Amygdala (tissue), 56 donors: ENCODE results near the gene NCOA6.
A peak's percentile ranks its signal among the peaks of the same experiment; 100 is the strongest.
"Not testable (repeated sequence)": the region's sequence is repeated elsewhere in the genome, so short reads cannot be mapped to it uniquely, and the experiment has no call there.

ENCODE experiments used
- DNase-seq, 56 donors: peaks; one replicate each; lab custom pipeline; 2025; lab: John Stamatoyannopoulos, UW

The NCOA6 gene

GRCh38 chr20:34729416-34729815 is 96.0 kb downstream of the NCOA6 start:
- DNase-seq = no peak

GRCh38 chr20:34724172-34724571 is 101.3 kb downstream of the NCOA6 start:
- DNase-seq = no peak

GRCh38 chr20:34722560-34722959 is 102.9 kb downstream of the NCOA6 start:
- not testable (repeated sequence) for DNase-seq

GRCh38 chr20:34720266-34720665 is 105.2 kb downstream of the NCOA6 start:
- DNase-seq = peak in 5 of 56 donors; percentile 5 to 12 (median 7)

GRCh38 chr20:34719242-34720017 is 106.0 kb downstream of the NCOA6 start:
- DNase-seq = not testable (repeated sequence)

GRCh38 chr20:34717230-34718095 is 108.0 kb downstream of the NCOA6 start:
- no peak for DNase-seq

GRCh38 chr20:34716921-34717229 is 108.6 kb downstream of the NCOA6 start:
- DNase-seq = no peak

- DNase-seq = no peak
Measured at GRCh38 chr20:34715384-34715783, 110.1 kb downstream of the NCOA6 start.

- DNase-seq = not testable (repeated sequence)
Measured at GRCh38 chr20:34713944-34714515, 111.4 kb downstream of the NCOA6 start.

GRCh38 chr20:34713194-34713943 is 112.1 kb downstream of the NCOA6 start:
- DNase-seq = peak in 1 of 56 donors; percentile 22

GRCh38 chr20:34712525-34713192 is 112.8 kb downstream of the NCOA6 start:
- DNase-seq = no peak

- no peak for DNase-seq
Measured at GRCh38 chr20:34711813-34712430, 113.5 kb downstream of the NCOA6 start.

GRCh38 chr20:34710861-34711574 is 114.4 kb downstream of the NCOA6 start:
- DNase-seq = no peak

- no peak for DNase-seq
Measured at GRCh38 chr20:34710568-34710839, 114.9 kb downstream of the NCOA6 start.

GRCh38 chr20:34709831-34710567 is 115.5 kb downstream of the NCOA6 start:
- peak in 46 of 56 donors; percentile 42 to 94 (median 76) for DNase-seq

GRCh38 chr20:34709044-34709830 is 116.2 kb downstream of the NCOA6 start:
- peak in 52 of 56 donors; percentile 23 to 94 (median 76) for DNase-seq

- DNase-seq = peak in 42 of 56 donors; percentile 2 to 72 (median 36)
Measured at GRCh38 chr20:34708621-34709043, 116.8 kb downstream of the NCOA6 start.
